Endodermal cell (in vitro differentiated cells): Measurements from ENCODE around the gene TMX3. TPM values are rescaled to one million over a fixed set of nuclear protein-coding genes. Genes with fewer than 3 reads are reported as not detected.

Experiments used
- DNase-seq: peaks from one replicate; pipeline ENCODE4 v3.0.0-alpha.2; 2017
- H3K27ac ChIP-seq: 2 replicates; pipeline ENCODE4 v1.5.1; 2013; ENCODE audit warnings: mild to moderate bottlenecking, low read depth, low read length, moderate library complexity
- H3K27me3 ChIP-seq: 2 replicates; pipeline ENCODE4 v1.6.1; 2013; ENCODE audit warnings: mild to moderate bottlenecking, low read length, moderate library complexity; ENCODE audit not compliant: insufficient read depth, control insufficient read depth, poor library complexity, severe bottlenecking
- H3K36me3 ChIP-seq: 2 replicates; pipeline ENCODE4 v1.7.0; 2013; ENCODE audit warnings: mild to moderate bottlenecking, low read length, moderate library complexity; ENCODE audit not compliant: control insufficient read depth, insufficient read depth
- H3K4me1 ChIP-seq: one replicate; pipeline ENCODE4 v1.7.0; 2013; ENCODE audit warnings: low read length; ENCODE audit not compliant: control insufficient read depth, insufficient read depth
- H3K4me3 ChIP-seq: 2 replicates; pipeline ENCODE4 v1.5.1; 2013; ENCODE audit warnings: mild to moderate bottlenecking, low read length, moderate library complexity
- H3K9ac ChIP-seq: 2 replicates; pipeline ENCODE4 v1.6.1; 2013; ENCODE audit warnings: mild to moderate bottlenecking, low read length, moderate library complexity; ENCODE audit not compliant: poor library complexity, severe bottlenecking; ENCODE audit errors: extremely low read depth
- H3K9me3 ChIP-seq: 2 replicates; pipeline ENCODE4 v1.6.1; 2013; ENCODE audit warnings: mild to moderate bottlenecking, low read length, moderate library complexity; ENCODE audit not compliant: control insufficient read depth
- H3K27ac Mint-ChIP-seq: 2 replicates; pipeline ENCODE4 v1.8.0; 2020; ENCODE audit warnings: mixed read lengths
- H3K27me3 Mint-ChIP-seq: 2 replicates; pipeline ENCODE4 v1.8.0; 2021; ENCODE audit warnings: mild to moderate bottlenecking, mixed read lengths; ENCODE audit not compliant: insufficient read depth
- H3K36me3 Mint-ChIP-seq: 2 replicates; pipeline ENCODE4 v1.8.0; 2020; ENCODE audit warnings: low read depth, mixed read lengths
- H3K4me1 Mint-ChIP-seq: 2 replicates; pipeline ENCODE4 v1.8.0; 2020; ENCODE audit warnings: mixed read lengths
- H3K4me3 Mint-ChIP-seq: 2 replicates; pipeline ENCODE4 v1.8.0; 2020; ENCODE audit warnings: mild to moderate bottlenecking, moderate library complexity, mixed read lengths
- H3K9me3 Mint-ChIP-seq: 2 replicates; pipeline ENCODE4 v1.8.0; 2020; ENCODE audit warnings: mild to moderate bottlenecking, mixed read lengths
- WGBS, 2 experiments: methylation state at CpG; one replicate each; pipeline versions ENCODE4 v1.1.5 to v1.1.7; 2013; ENCODE audit warnings: missing lambda C conversion rate in 2 of 2, mixed read lengths in 1 of 2; ENCODE audit not compliant: insufficient coverage in 1 of 2, insufficient read length in 1 of 2; 5-methylcytosine and 5-hydroxymethylcytosine counted together
- total RNA-seq, 2 donors: library from RNA; stranded (reverse); fragmentation: NEBNext Ultra II Directional in 1 of 2; extraction: Animal tissue kit (Norgen Biotek cat#: 25700) in 1 of 2; gene quantifications; 2 replicates in 1 of 2; 3 replicates in 1 of 2; pipeline ENCODE4 v1.2.1, GENCODE V29; 2021
- TF ChIP-seq, protein P1 (sequence below): fragments of 200-600 bp; sonication (generic); conservative IDR thresholded peaks from 2 replicates; pipeline ENCODE4 v1.5.0; 2021; ENCODE audit warnings: antibody characterized with exemption, mild to moderate bottlenecking

Gene TMX3
- total RNA-seq, 2 donors from 2014 or later = 50.7 to 51.2 TPM

DNA sequence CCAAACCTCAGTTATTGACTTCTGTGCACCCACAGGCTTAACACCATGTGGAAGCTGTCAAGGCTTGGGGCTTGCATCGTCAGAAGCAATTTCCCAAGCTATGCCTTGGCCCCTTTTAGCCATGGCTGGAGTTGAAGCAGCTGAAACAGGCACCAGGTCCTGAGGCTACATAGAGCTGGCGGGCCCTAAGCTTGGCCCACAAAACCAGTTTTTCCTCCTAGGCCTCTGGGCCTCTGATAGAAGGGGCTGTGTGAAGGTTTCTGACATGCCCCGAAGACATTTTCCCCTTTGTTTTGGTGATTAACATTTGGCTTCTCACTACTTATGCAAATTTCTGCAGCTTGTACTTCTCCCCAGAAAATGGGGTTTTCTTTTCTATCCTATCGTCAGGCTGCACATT is 9.1 kb upstream of the TMX3 start:
- WGBS, 2 experiments = 89 to 91% methylated on average over 3 to 4 of the region's 4 CpGs
- Histone ChIP-seq H3K9ac (no peak overlapping the region), H3K4me1 (no peaks in the 10 kb centered on the region), H3K27me3 (no peaks in the 10 kb centered on the region), H3K27ac (no peak overlapping the region), H3K9me3 (no peaks in the 10 kb centered on the region), H3K36me3 (no peaks in the 10 kb centered on the region), H3K4me3 (no peak overlapping the region)
- TF ChIP-seq, protein P1, sequence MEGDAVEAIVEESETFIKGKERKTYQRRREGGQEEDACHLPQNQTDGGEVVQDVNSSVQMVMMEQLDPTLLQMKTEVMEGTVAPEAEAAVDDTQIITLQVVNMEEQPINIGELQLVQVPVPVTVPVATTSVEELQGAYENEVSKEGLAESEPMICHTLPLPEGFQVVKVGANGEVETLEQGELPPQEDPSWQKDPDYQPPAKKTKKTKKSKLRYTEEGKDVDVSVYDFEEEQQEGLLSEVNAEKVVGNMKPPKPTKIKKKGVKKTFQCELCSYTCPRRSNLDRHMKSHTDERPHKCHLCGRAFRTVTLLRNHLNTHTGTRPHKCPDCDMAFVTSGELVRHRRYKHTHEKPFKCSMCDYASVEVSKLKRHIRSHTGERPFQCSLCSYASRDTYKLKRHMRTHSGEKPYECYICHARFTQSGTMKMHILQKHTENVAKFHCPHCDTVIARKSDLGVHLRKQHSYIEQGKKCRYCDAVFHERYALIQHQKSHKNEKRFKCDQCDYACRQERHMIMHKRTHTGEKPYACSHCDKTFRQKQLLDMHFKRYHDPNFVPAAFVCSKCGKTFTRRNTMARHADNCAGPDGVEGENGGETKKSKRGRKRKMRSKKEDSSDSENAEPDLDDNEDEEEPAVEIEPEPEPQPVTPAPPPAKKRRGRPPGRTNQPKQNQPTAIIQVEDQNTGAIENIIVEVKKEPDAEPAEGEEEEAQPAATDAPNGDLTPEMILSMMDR = no peak
- Mint-ChIP-seq H3K9me3 (peaks cover 5% of the 10 kb centered on the region), H3K27ac (no peak overlapping the region), H3K4me1 (no peaks in the 10 kb centered on the region), H3K36me3 (peaks cover 4% of the 10 kb centered on the region), H3K4me3 (no peak overlapping the region), H3K27me3 (no peaks in the 10 kb centered on the region)
- no peak for DNase-seq

DNA sequence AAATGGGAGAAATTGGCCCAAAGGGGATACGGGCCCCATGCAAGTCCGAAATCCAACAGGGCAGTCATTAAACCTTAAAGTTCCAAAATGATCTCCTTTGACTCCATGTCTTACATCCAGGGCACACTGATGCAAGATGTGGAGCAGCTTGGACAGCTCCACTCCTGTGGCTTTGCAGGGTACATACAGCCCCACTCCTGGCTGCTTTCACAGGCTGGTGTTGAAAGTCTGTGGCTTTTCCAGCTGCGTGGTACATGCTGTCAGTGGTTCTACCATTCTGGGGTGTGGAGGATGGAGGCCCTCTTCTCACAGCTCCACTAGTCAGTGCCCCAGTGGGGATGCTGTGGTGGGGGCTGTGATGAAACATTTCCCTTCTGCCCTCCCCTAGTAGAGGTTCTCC is 8.6 kb upstream of the TMX3 start:
- Mint-ChIP-seq H3K27me3 (no peaks in the 10 kb centered on the region), H3K4me1 (no peaks in the 10 kb centered on the region), H3K27ac (no peak overlapping the region), H3K9me3 (peaks cover 5% of the 10 kb centered on the region), H3K36me3 (peaks cover 4% of the 10 kb centered on the region), H3K4me3 (no peak overlapping the region)
- Histone ChIP-seq H3K9me3 (no peaks in the 10 kb centered on the region), H3K27ac (no peak overlapping the region), H3K27me3 (no peaks in the 10 kb centered on the region), H3K4me1 (no peaks in the 10 kb centered on the region), H3K9ac (no peak overlapping the region), H3K36me3 (no peaks in the 10 kb centered on the region), H3K4me3 (no peak overlapping the region)
- no peak for DNase-seq
- WGBS, 2 experiments = 89 to 100% methylated on average over 2 to 3 of the region's 3 CpGs
- TF ChIP-seq, protein P1 = no peak

GRCh38 chr18:68722821-68723220 is 7.9 kb upstream of the TMX3 start:
- no peaks in the 10 kb centered on the region for H3K27me3 Mint-ChIP-seq
- no peaks in the 10 kb centered on the region for H3K9me3 ChIP-seq
- H3K9ac ChIP-seq = no peak overlapping the region
- H3K9me3 Mint-ChIP-seq = peaks cover 5% of the 10 kb centered on the region
- H3K27me3 ChIP-seq = no peaks in the 10 kb centered on the region
- H3K4me3 ChIP-seq = no peak overlapping the region
- peaks cover 4% of the 10 kb centered on the region for H3K36me3 Mint-ChIP-seq
- no peaks in the 10 kb centered on the region for H3K4me1 ChIP-seq
- no peak overlapping the region for H3K27ac ChIP-seq
- no peaks in the 10 kb centered on the region for H3K36me3 ChIP-seq
- TF ChIP-seq, protein P1 = no peak
- WGBS, 2 experiments = 91% methylated on average over 1 of the region's 1 CpG; no CpG with 5 or more reads in 1 of the 2 experiments
- no peak overlapping the region for H3K27ac Mint-ChIP-seq
- H3K4me1 Mint-ChIP-seq = no peaks in the 10 kb centered on the region
- no peak for DNase-seq
- no peak overlapping the region for H3K4me3 Mint-ChIP-seq
